AG04450 (cell line): ENCODE measurements around the gene CGB5. TPM values are rescaled to one million over a fixed set of nuclear protein-coding genes. Genes with fewer than 3 reads are reported as not detected.

Experiments used
- CTCF ChIA-PET: fragments of 300-600, 350-600 bp; formaldehyde crosslinking; extraction: SDS; loops from one replicate; lab custom pipeline; 2022; ENCODE audit warnings: antibody characterized with exemption, inconsistent platforms; lab: Charles Lee
- POLR2A ChIA-PET: fragments of 350-600 bp; formaldehyde crosslinking; extraction: SDS; loops from one replicate; lab custom pipeline; 2021; ENCODE audit warnings: antibody characterized with exemption, inconsistent platforms; lab: Yijun Ruan, JAX
- DNase-seq: peaks from one replicate; pipeline ENCODE4 v3.0.0-alpha.2; 2011; ENCODE audit warnings: low read depth, low spot score
- H3K27ac ChIP-seq: one replicate; pipeline ENCODE4 v1.5.1; 2012; ENCODE audit warnings: low read depth, low read length, control low read depth
- H3K27me3 ChIP-seq: one replicate; pipeline ENCODE4 v1.6.0; 2012; ENCODE audit warnings: low read length; ENCODE audit not compliant: control insufficient read depth, insufficient read depth
- H3K4me3 ChIP-seq: 2 replicates; pipeline ENCODE4 v1.5.1; 2011; ENCODE audit warnings: mild to moderate bottlenecking, low read depth, low read length, control low read depth
- H3K9me3 ChIP-seq: 2 replicates; pipeline ENCODE4 v1.5.1; 2012; ENCODE audit warnings: low read length; ENCODE audit not compliant: control insufficient read depth, insufficient read depth
- polyA plus RNA-seq: library from polyadenylated mRNA; depleted of rRNA; stranded (reverse); fragments of >200 nt; gene quantifications from 2 replicates; pipeline ENCODE4 v1.2.3, GENCODE V29; 2011
- TF ChIP-seq, protein P1 (sequence below): IDR thresholded peaks from 2 replicates; pipeline ENCODE4 v1.5.1; 2011; ENCODE audit warnings: low read depth, low read length, control low read depth, inconsistent platforms

Gene CGB5
- polyA plus RNA-seq, 1 experiment = not detected

DNA sequence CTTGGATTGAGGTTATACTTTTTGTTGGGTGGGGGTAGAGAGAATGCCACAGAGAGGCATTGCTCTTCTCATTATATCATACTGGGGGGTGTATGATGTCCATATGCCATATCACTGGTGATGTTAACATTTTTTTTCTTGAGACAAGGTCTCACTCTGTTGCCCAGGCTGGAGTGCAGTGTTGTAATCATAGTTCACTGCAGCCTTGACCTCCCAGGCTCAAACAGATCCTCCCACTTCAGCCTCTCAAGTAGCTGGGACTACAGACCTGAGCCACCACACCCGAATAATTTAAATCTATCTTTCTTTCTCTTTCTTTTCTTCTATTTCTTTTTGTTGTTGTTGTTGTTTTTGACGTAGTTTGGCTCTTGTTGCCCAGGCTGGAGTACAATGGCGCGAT, 36.7 kb downstream of the CGB5 start:
- TF ChIP-seq, protein P1, sequence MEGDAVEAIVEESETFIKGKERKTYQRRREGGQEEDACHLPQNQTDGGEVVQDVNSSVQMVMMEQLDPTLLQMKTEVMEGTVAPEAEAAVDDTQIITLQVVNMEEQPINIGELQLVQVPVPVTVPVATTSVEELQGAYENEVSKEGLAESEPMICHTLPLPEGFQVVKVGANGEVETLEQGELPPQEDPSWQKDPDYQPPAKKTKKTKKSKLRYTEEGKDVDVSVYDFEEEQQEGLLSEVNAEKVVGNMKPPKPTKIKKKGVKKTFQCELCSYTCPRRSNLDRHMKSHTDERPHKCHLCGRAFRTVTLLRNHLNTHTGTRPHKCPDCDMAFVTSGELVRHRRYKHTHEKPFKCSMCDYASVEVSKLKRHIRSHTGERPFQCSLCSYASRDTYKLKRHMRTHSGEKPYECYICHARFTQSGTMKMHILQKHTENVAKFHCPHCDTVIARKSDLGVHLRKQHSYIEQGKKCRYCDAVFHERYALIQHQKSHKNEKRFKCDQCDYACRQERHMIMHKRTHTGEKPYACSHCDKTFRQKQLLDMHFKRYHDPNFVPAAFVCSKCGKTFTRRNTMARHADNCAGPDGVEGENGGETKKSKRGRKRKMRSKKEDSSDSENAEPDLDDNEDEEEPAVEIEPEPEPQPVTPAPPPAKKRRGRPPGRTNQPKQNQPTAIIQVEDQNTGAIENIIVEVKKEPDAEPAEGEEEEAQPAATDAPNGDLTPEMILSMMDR = no peak
- Histone ChIP-seq H3K9me3 (no peaks in the 10 kb centered on the region; the same call in 1 of the 2 replicates), H3K27me3 (no peaks in the 10 kb centered on the region), H3K4me3 (no peak overlapping the region), H3K27ac (no peak overlapping the region)
- no peak for DNase-seq
- ChIA-PET POLR2A (no interaction called here), CTCF (no interaction called here)

DNA sequence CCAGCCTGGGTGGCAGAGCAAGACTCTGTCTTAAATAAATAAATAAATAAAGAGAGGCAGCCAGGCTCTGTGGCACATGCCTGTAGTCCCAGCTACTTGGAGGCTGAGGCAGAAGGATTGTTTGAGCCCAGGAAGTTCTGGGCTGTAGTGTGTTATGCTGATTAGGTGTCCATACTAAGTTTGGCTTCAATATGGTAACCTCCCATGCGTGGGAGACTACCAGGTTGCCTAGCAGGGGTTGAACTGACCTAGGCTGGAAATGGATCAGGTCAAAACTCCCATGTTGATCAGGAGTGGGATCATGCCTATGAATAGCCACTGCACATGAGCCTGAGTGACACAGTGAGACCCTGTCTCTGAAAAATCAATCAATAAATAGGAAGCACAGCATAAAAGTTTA, 37.6 kb downstream of the CGB5 start:
- H3K4me3 ChIP-seq = no peak overlapping the region
- TF ChIP-seq, protein P1 = no peak
- H3K27me3 ChIP-seq = no peaks in the 10 kb centered on the region
- no peak for DNase-seq
- H3K9me3 ChIP-seq = peaks cover 3% of the 10 kb centered on the region; the same call in 1 of the 2 replicates
- no peak overlapping the region for H3K27ac ChIP-seq
- ChIA-PET POLR2A (interaction anchor here (1.0 kb wide), 1 partner anchor 83 kb away, joined by 4 read pairs; no protein-coding TSS in a partner anchor), CTCF (interaction anchor here (1.9 kb wide), 1 partner anchor 16 kb away, joined by 10 read pairs; no protein-coding TSS in a partner anchor)

DNA sequence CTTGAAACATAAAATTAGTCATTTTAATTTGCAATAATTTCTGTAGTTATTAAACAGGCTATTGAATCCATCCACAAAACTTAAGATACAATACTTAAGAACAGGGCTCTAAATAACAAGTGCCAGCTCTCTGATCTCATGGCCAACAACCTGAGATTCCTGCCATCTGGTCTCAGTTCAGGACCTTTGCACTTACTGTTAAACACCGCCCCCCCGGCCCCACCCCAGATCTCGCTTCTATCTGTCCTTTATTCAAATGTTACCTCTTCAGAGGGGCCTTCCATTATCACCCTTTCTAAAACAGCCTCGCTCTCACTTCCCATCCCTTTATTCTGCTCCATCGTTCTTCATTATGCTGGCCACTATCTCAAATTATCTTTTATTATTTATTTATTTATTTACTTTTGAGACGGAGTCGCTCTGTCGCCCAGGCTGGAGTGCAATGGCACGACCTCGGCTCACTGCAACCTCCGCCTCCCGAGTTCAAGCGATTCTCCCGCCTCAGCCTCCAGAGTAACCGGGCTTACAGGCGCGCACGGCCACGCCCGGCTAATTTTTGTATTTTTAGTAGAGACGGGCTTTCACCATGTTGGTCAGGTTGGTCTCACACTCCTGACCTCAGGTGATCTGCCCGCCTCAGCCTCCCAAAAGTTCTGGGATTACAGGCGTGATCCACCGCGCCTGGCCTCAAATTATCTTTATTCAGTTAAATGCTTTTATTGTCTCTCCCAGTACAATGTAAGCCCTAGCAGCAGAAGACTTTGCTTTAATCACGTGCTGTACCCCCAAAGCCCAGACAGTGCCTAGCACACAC, 40.8 kb downstream of the CGB5 start:
- ChIA-PET CTCF (interaction anchor here (0.7 to 1.2 kb wide), 2 partner anchors 30 to 283 kb away, joined by 5 to 6 read pairs; partner anchors contain the start of gene LIN7B), POLR2A (no interaction called here)
- Histone ChIP-seq H3K27me3 (no peaks in the 10 kb centered on the region), H3K9me3 (peaks cover 3% of the 10 kb centered on the region; the same call in 1 of the 2 replicates), H3K4me3 (peak overlapping the region; percentile 53), H3K27ac (peak overlapping the region; percentile 52)
- TF ChIP-seq, protein P1 = no peak
- no peak for DNase-seq

DNA sequence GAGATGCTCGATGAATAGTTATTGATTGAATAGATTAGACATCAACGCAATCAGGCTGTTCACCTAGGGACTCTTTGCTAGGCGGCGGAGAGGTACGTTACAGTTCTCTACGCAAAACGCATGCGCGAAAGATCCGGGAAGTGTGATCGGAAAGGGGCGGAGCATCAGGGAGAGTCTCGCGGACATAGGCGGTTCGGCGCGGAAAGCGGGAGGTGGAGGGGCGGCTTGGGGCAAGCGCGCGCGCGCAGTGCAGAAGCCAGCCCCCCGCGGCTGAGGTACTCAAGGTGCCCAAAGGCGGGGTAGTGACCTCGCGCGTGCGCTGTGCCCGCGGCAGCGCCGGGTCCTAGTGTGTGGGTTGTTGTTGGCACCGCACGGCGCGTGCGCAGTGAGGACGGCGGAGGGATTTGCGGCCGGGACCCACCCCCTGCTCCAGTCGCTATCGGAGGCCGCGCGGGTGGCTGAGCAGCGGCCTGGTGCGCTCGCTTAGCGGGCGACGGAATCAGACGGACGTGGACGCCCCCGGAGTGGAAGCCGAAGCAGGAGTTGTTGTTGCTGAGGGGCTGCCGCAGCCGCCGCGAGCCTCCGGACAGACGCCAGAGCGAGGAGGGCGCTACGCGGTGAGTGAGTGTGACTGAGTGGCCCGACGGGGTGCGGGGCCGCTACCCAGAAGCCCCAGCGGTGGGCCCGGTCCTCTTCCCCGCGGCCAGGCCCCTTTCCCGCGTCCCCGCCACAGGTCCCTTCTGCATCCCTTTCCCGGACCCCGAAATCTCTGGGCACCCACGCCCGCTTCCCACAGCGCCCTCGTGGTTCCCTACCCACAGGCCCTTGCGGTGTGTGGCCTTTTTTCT, 41.6 kb downstream of the CGB5 start, which contains the start of gene SNRNP70:
Gene SNRNP70, plus strand, starts transcription at position 432 of the 848 bp plus-strand sequence. CDS start 964 bp downstream, outside the sequence.
- CTCF ChIA-PET = interaction anchor here (1.2 to 2.4 kb wide), 2 partner anchors 13 to 61 kb away, joined by 3 to 21 read pairs; no protein-coding TSS in a partner anchor
- POLR2A ChIA-PET = interaction anchor here (1.0 kb wide), 1 partner anchor 13 kb away, joined by 3 read pairs; no protein-coding TSS in a partner anchor

More for the DNA sequence above, 41.6 kb downstream of the CGB5 start, which contains the start of gene SNRNP70:
- TF ChIP-seq, protein P1 = no peak
- DNase-seq = peak; percentile 99
- Histone ChIP-seq H3K27ac (peak within 1 kb of the TSS; percentile 88), H3K4me3 (peak within 1 kb of the TSS; percentile 96), H3K9me3 (peaks cover 3% of the 10 kb centered on the region; the same call in 1 of the 2 replicates), H3K27me3 (no peaks in the 10 kb centered on the region)
